CD14-positive monocyte (primary cell): ENCODE data around the gene RNF220. TPM values are rescaled to one million over a fixed set of nuclear protein-coding genes. Genes with fewer than 3 reads are reported as not detected.

Source experiments
- DNase-seq, 3 donors: peaks; one replicate each; pipeline ENCODE4 v3.0.0-alpha.2; 2011 to 2022
- H2AFZ ChIP-seq: 2 replicates; pipeline ENCODE4 v1.6.0; 2012; ENCODE audit warnings: mild to moderate bottlenecking, low read depth, low read length, inconsistent platforms; ENCODE audit not compliant: insufficient read depth, poor library complexity, severe bottlenecking
- H3K27ac ChIP-seq, 2 donors: 1 replicate in 1 of 2; 2 replicates in 1 of 2; pipeline ENCODE4 v1.5.1; 2012 to 2013; ENCODE audit warnings: low read length in 2 of 2, control low read depth in 1 of 2, inconsistent platforms in 1 of 2, low read depth in 1 of 2, mild to moderate bottlenecking in 1 of 2
- H3K27me3 ChIP-seq, 2 donors: one replicate each; pipeline versions ENCODE4 v1.6.0 to v1.6.1; 2011 to 2013; ENCODE audit warnings: low read length in 2 of 2; ENCODE audit not compliant: control insufficient read depth in 2 of 2, insufficient read depth in 2 of 2
- H3K36me3 ChIP-seq, 2 donors: replicated peaks in 1 of 2; 1 replicate in 1 of 2; 2 replicates in 1 of 2; pipeline versions ENCODE4 v1.5.1 to v1.6.1; 2012 to 2013; ENCODE audit warnings: low read length in 2 of 2, control low read depth in 1 of 2, inconsistent platforms in 1 of 2, mild to moderate bottlenecking in 1 of 2; ENCODE audit not compliant: insufficient read depth in 2 of 2, control insufficient read depth in 1 of 2
- H3K4me1 ChIP-seq, 2 donors: 1 replicate in 1 of 2; 2 replicates in 1 of 2; pipeline versions ENCODE4 v1.5.1 to v1.6.1; 2012 to 2013; ENCODE audit warnings: low read length in 2 of 2, control low read depth in 1 of 2, inconsistent platforms in 1 of 2, mild to moderate bottlenecking in 1 of 2, moderate library complexity in 1 of 2; ENCODE audit not compliant: insufficient read depth in 2 of 2, control insufficient read depth in 1 of 2
- H3K4me2 ChIP-seq: replicated peaks from 2 replicates; pipeline ENCODE3; 2012; ENCODE audit warnings: low read length, moderate library complexity, mild to moderate bottlenecking; ENCODE audit not compliant: poor library complexity, severe bottlenecking; ENCODE audit errors: extremely low read depth
- H3K4me3 ChIP-seq, 3 experiments: fragments of 200-600 bp in 1 of 3; sonication (generic) in 1 of 3; replicated peaks in 1 of 3; 1 replicate in 2 of 3; 2 replicates in 1 of 3; pipeline ENCODE4 v1.5.1; 2011 to 2013; ENCODE audit warnings: low read length in 3 of 3, mild to moderate bottlenecking in 3 of 3, control low read depth in 2 of 3, low read depth in 2 of 3, inconsistent platforms in 1 of 3, moderate library complexity in 1 of 3
- H3K79me2 ChIP-seq: 2 replicates; pipeline ENCODE4 v1.6.0; 2012; ENCODE audit warnings: mild to moderate bottlenecking, control low read depth, inconsistent platforms, low read length, moderate library complexity; ENCODE audit not compliant: insufficient read depth
- H3K9ac ChIP-seq: 2 replicates; pipeline ENCODE4 v1.6.0; 2017; ENCODE audit warnings: low read length, mild to moderate bottlenecking; ENCODE audit not compliant: insufficient read depth, poor library complexity, severe bottlenecking
- H3K9me3 ChIP-seq, 2 donors: replicated peaks in 1 of 2; 1 replicate in 1 of 2; 2 replicates in 1 of 2; pipeline versions ENCODE4 v1.5.1 to v1.6.1; 2012 to 2013; ENCODE audit warnings: low read length in 2 of 2, control low read depth in 1 of 2; ENCODE audit not compliant: control insufficient read depth in 1 of 2, insufficient read depth in 1 of 2
- H4K20me1 ChIP-seq: 2 replicates; pipeline ENCODE4 v1.6.0; 2012; ENCODE audit warnings: mild to moderate bottlenecking, low read length, control low read depth, moderate library complexity; ENCODE audit not compliant: insufficient read depth
- H3K27ac Mint-ChIP-seq, 7 donors: one replicate each; pipeline ENCODE4 v1.8.0; 2020; ENCODE audit warnings: mild to moderate bottlenecking in 7 of 7, mixed read lengths in 7 of 7, moderate library complexity in 6 of 7, inconsistent platforms in 2 of 7
- H3K27me3 Mint-ChIP-seq, 3 donors: one replicate each; pipeline ENCODE4 v1.8.0; 2021 to 2022; ENCODE audit warnings: low read depth in 3 of 3, mild to moderate bottlenecking in 3 of 3, mixed read lengths in 3 of 3, moderate library complexity in 3 of 3, inconsistent platforms in 1 of 3
- H3K36me3 Mint-ChIP-seq, 2 donors: one replicate each; pipeline ENCODE4 v1.8.0; 2020; ENCODE audit warnings: mixed read lengths in 2 of 2, inconsistent platforms in 1 of 2, mild to moderate bottlenecking in 1 of 2
- H3K4me1 Mint-ChIP-seq: one replicate; pipeline ENCODE4 v1.8.0; 2020; ENCODE audit warnings: mild to moderate bottlenecking, mixed read lengths
- H3K4me3 Mint-ChIP-seq, 2 donors: one replicate each; pipeline ENCODE4 v1.8.0; 2020; ENCODE audit warnings: mild to moderate bottlenecking in 2 of 2, mixed read lengths in 2 of 2, moderate library complexity in 1 of 2
- H3K9me3 Mint-ChIP-seq, 7 donors: one replicate each; pipeline ENCODE4 v1.8.0; 2020 to 2022; ENCODE audit warnings: mixed read lengths in 7 of 7, mild to moderate bottlenecking in 6 of 7, moderate library complexity in 6 of 7, inconsistent platforms in 2 of 7
- CTCF ChIP-seq: fragments of 200-600 bp; IDR thresholded peaks from one replicate; pipeline ENCODE4 v1.8.0; 2022; ENCODE audit warnings: antibody characterized with exemption, mild to moderate bottlenecking
- WGBS: methylation state at CpG from one replicate; pipeline ENCODE4 v1.1.5; 2013; ENCODE audit warnings: missing lambda C conversion rate; ENCODE audit not compliant: insufficient coverage; 5-methylcytosine and 5-hydroxymethylcytosine counted together
- intact Hi-C, 2 donors: fragments of 100-400 bp; cut with micrococcal nuclease; formaldehyde crosslinking; loops; one replicate each; pipeline versions ENCODE4 v1.15.0 to v1.15.1; 2023
- polyA plus RNA-seq, 3 donors: library from polyadenylated mRNA; depleted of rRNA in 1 of 3; unstranded in 2 of 3; stranded (reverse) in 1 of 3; fragments of 300-500 nt in 2 of 3; fragments of >200 nt in 1 of 3; fragmentation: Illumina TruSeq in 2 of 3; gene quantifications; 1 replicate in 2 of 3; 2 replicates in 1 of 3; pipeline ENCODE4 v1.2.3, GENCODE V29; 2012 to 2021

The RNF220 gene
- polyA plus RNA-seq, 3 donors, result 39.4 to 133 (median 49.4) TPM

GRCh38 chr1:44532567-44532944 lies 127.5 kb downstream of the RNF220 start:
- no peaks in the 10 kb centered on the region for H3K27me3 ChIP-seq
- Mint-ChIP-seq H3K27me3 (peaks cover 1 to 2% (median 1%) of the 10 kb centered on the region in 3 donors), H3K9me3 (peaks cover 0 to 2% (median 0%) of the 10 kb centered on the region in 7 donors), H3K27ac (no peak overlapping the region), H3K4me3 (no peak overlapping the region), H3K4me1 (peaks cover 18% of the 10 kb centered on the region), H3K36me3 (no peaks in the 10 kb centered on the region)
- no peak overlapping the region for H3K4me3 ChIP-seq
- H3K27ac ChIP-seq, result no peak overlapping the region
- no peaks in the 10 kb centered on the region for H3K36me3 ChIP-seq
- H3K4me2 ChIP-seq, result no peak overlapping the region
- H3K9ac ChIP-seq, result no peak overlapping the region
- intact Hi-C loops, result no loop called here
- 66% methylated on average over 2 of the region's 3 CpGs for WGBS
- H4K20me1 ChIP-seq, result no peaks in the 10 kb centered on the region
- no peaks in the 10 kb centered on the region for H3K9me3 ChIP-seq
- H2AFZ ChIP-seq, result no peak overlapping the region
- TF ChIP-seq CTCF, result no peak
- H3K79me2 ChIP-seq, result no peaks in the 10 kb centered on the region
- DNase-seq, result no peak
- H3K4me1 ChIP-seq, result peaks cover 5 to 15% of the 10 kb centered on the region in 2 donors

GRCh38 chr1:44534771-44535170 lies 129.7 kb downstream of the RNF220 start:
- Histone ChIP-seq H3K79me2 (no peaks in the 10 kb centered on the region), H3K4me1 (peaks cover 5 to 15% of the 10 kb centered on the region in 2 donors), H3K27me3 (no peaks in the 10 kb centered on the region), H2AFZ (no peak overlapping the region), H3K9me3 (no peaks in the 10 kb centered on the region), H4K20me1 (no peaks in the 10 kb centered on the region), H3K27ac (no peak overlapping the region), H3K4me2 (no peak overlapping the region), H3K4me3 (no peak overlapping the region), H3K36me3 (no peaks in the 10 kb centered on the region), H3K9ac (no peak overlapping the region)
- Mint-ChIP-seq H3K4me1 (peaks cover 16% of the 10 kb centered on the region), H3K9me3 (peaks cover 0 to 2% (median 0%) of the 10 kb centered on the region in 7 donors), H3K27me3 (peaks cover 1 to 2% (median 1%) of the 10 kb centered on the region in 3 donors), H3K4me3 (no peak overlapping the region), H3K36me3 (no peaks in the 10 kb centered on the region), H3K27ac (no peak overlapping the region)
- intact Hi-C loops, result no loop called here
- no peak for DNase-seq
- no CpG with 5 or more reads among the region's 6 CpGs for WGBS
- TF ChIP-seq CTCF, result no peak
